HEK293T (cell line): ENCODE data around the gene LRRC27.

ENCODE experiments used
- CTCF ChIA-PET: fragments of 350-600 bp; formaldehyde crosslinking; extraction: SDS; loops from one replicate; lab custom pipeline; 2021; ENCODE audit warnings: antibody characterized with exemption, inconsistent platforms; lab: Yijun Ruan, JAX
- POLR2A ChIA-PET: fragments of 350-600 bp; formaldehyde crosslinking; extraction: SDS; loops from one replicate; lab custom pipeline; 2020; ENCODE audit warnings: antibody characterized with exemption, inconsistent platforms; lab: Yijun Ruan, JAX
- DNase-seq: peaks from one replicate; pipeline ENCODE4 v3.0.0; 2012; ENCODE audit warnings: mixed read lengths; ENCODE audit errors: extremely low spot score
- ARNT ChIP-seq: fragments of 450-650 bp; IDR thresholded peaks from 2 replicates; pipeline ENCODE4 v1.6.1; 2017; ENCODE audit warnings: mild to moderate bottlenecking
- BHLHE40 ChIP-seq: fragments of 450-650 bp; IDR thresholded peaks from 2 replicates; pipeline ENCODE4 v1.6.1; 2016; ENCODE audit warnings: mild to moderate bottlenecking, moderate library complexity, borderline replicate concordance
- CTBP1 ChIP-seq: fragments of 450-650 bp; IDR thresholded peaks from 2 replicates; pipeline ENCODE4 v1.6.1; 2016; ENCODE audit warnings: borderline replicate concordance
- ELF4 ChIP-seq: fragments of 450-650 bp; IDR thresholded peaks from 2 replicates; pipeline ENCODE4 v1.6.1; 2017; ENCODE audit warnings: antibody characterized with exemption
- FOXA1 ChIP-seq: fragments of 450-650 bp; IDR thresholded peaks from 2 replicates; pipeline ENCODE4 v1.6.1; 2016; ENCODE audit warnings: mild to moderate bottlenecking
- FOXK2 ChIP-seq: fragments of 450-650 bp; IDR thresholded peaks from 2 replicates; pipeline ENCODE4 v1.6.1; 2016; ENCODE audit warnings: mild to moderate bottlenecking
- FOXM1 ChIP-seq: fragments of 450-650 bp; IDR thresholded peaks from 2 replicates; pipeline ENCODE4 v1.6.1; 2017; ENCODE audit warnings: mild to moderate bottlenecking, borderline replicate concordance
- HDGF ChIP-seq: fragments of 450-650 bp; IDR thresholded peaks from 2 replicates; pipeline ENCODE4 v1.6.1; 2017; ENCODE audit warnings: antibody characterized with exemption, borderline replicate concordance
- L3MBTL2 ChIP-seq: fragments of 450-650 bp; conservative IDR thresholded peaks from 2 replicates; pipeline ENCODE4 v1.6.1; 2016; ENCODE audit warnings: mild to moderate bottlenecking
- LEF1 ChIP-seq: fragments of 450-650 bp; IDR thresholded peaks from 2 replicates; pipeline ENCODE4 v1.6.1; 2017; ENCODE audit warnings: mild to moderate bottlenecking, borderline replicate concordance
- NFRKB ChIP-seq: fragments of 450-650 bp; IDR thresholded peaks from 2 replicates; pipeline ENCODE4 v1.6.1; 2016; ENCODE audit warnings: mild to moderate bottlenecking, moderate library complexity
- PKNOX1 ChIP-seq: fragments of 450-650 bp; IDR thresholded peaks from 2 replicates; pipeline ENCODE4 v1.6.1; 2016
- SP1 ChIP-seq: fragments of 450-650 bp; IDR thresholded peaks from 2 replicates; pipeline ENCODE4 v1.6.1; 2017
- SUZ12 ChIP-seq: fragments of 450-650 bp; IDR thresholded peaks from 2 replicates; pipeline ENCODE4 v1.6.1; 2016; ENCODE audit warnings: mild to moderate bottlenecking
- TARDBP ChIP-seq: fragments of 450-650 bp; IDR thresholded peaks from 2 replicates; pipeline ENCODE4 v1.6.1; 2016
- ZNF384 ChIP-seq: fragments of 450-650 bp; IDR thresholded peaks from 2 replicates; pipeline ENCODE4 v1.6.1; 2016

LRRC27 gene

GRCh38 chr10:132413226-132414205 is 81.5 kb downstream of the LRRC27 start:
- no peak for TF ChIP-seq LEF1
- TF ChIP-seq L3MBTL2: no peak
- TF ChIP-seq BHLHE40: no peak
- TF ChIP-seq HDGF: no peak
- ChIA-PET CTCF (interaction anchor here (0.7 kb wide), 1 partner anchor 253 kb away, joined by 3 read pairs; no protein-coding TSS in a partner anchor), POLR2A (interaction anchor here (0.9 kb wide), 1 partner anchor 16 kb away, joined by 3 read pairs; the partner anchor contains the start of gene PWWP2B)
- DNase-seq: no peak

GRCh38 chr10:132414402-132415016 is 82.5 kb downstream of the LRRC27 start:
- ChIA-PET POLR2A (no interaction called here), CTCF (no interaction called here)
- no peak for DNase-seq
- TF ChIP-seq ARNT (no peak), FOXA1 (no peak), HDGF (no peak), NFRKB (no peak), BHLHE40 (no peak), PKNOX1 (no peak), L3MBTL2 (no peak), SUZ12 (no peak), CTBP1 (no peak), ELF4 (no peak), ZNF384 (no peak), SP1 (no peak), FOXK2 (no peak), TARDBP (no peak), LEF1 (no peak)

- DNase-seq: no peak
- CTCF ChIA-PET: no interaction called here
- POLR2A ChIA-PET: no interaction called here
- TF ChIP-seq FOXK2 (no peak), TARDBP (0 out of 2 replicates have a peak, but pooled peaks have one; percentile 74)
These were observed 83.3 kb downstream of the LRRC27 start for GRCh38 chr10:132415255-132415654.

- ChIA-PET POLR2A (no interaction called here), CTCF (no interaction called here)
- no peak for TF ChIP-seq ELF4
- TF ChIP-seq BHLHE40: no peak
- no peak for DNase-seq
These were observed 84.0 kb downstream of the LRRC27 start for GRCh38 chr10:132415956-132416355.

GRCh38 chr10:132416566-132417256 is 84.7 kb downstream of the LRRC27 start:
- POLR2A ChIA-PET: no interaction called here
- TF ChIP-seq TARDBP (no peak), ELF4 (no peak), FOXK2 (no peak), SP1 (no peak), SUZ12 (no peak), HDGF (no peak), FOXA1 (no peak), CTBP1 (no peak), ARNT (no peak), FOXM1 (no peak), LEF1 (no peak)
- no peak for DNase-seq
- CTCF ChIA-PET: no interaction called here

GRCh38 chr10:132417257-132417910 is 85.4 kb downstream of the LRRC27 start:
- POLR2A ChIA-PET: no interaction called here
- CTCF ChIA-PET: no interaction called here
- no peak for DNase-seq
- no peak for TF ChIP-seq ARNT
- no peak for TF ChIP-seq FOXA1
- no peak for TF ChIP-seq FOXM1
- TF ChIP-seq FOXK2: no peak
- TF ChIP-seq LEF1: no peak
- no peak for TF ChIP-seq NFRKB
- no peak for TF ChIP-seq TARDBP
- no peak for TF ChIP-seq SP1
- no peak for TF ChIP-seq L3MBTL2
- TF ChIP-seq ELF4: no peak
- TF ChIP-seq SUZ12: no peak
- no peak for TF ChIP-seq PKNOX1
- no peak for TF ChIP-seq HDGF
- TF ChIP-seq CTBP1: no peak
- TF ChIP-seq BHLHE40: no peak
- no peak for TF ChIP-seq ZNF384
